Measurements from ENCODE around the gene DISC1. TPM values are rescaled to one million over a fixed set of nuclear protein-coding genes. Genes with fewer than 3 reads are reported as not detected.
"Not testable (repeated sequence)": the region's sequence is repeated elsewhere in the genome, so short reads cannot be mapped to it uniquely, and the experiment has no call there.

DISC1 gene
- total RNA-seq, 1 donor from 2014 or later: 14.0 TPM

DNA sequence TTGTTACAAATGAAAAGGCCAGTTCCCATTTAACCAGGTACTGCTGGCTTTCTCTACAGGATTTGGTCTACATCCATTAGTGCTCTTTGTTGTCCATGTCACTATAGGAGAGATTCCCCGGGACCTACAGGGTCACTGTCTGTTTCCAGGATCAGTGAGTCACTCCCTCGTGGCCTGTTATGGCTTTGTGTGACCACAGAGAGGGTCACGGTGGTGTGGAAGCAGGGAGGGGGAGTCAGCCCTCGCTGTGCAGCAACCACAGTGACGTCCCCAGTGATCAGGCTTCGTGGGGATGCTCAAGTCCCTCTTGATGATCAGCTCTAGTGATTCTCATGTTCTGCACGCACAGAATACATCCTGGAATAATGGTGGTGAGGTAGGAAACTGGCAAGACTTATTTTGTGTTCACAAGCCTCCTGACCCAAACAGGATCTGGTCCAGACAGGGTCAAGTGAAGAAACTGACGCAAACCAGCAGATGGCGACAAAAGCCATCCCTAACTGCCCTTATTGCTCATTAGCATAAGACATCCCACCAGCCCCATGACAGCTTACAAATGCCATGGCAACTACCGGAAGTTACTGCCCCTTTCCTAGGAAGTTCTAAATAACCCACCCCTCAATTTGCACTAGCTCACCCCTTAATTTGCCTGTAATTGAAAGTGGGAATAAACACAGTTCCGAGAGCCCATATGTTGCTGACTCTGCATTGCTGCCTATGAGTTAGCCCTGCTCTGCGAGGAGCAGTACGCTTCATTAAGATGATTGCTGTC lies 98.5 kb downstream of the DISC1 start:
- intact Hi-C loops (cut with micrococcal nuclease): no loop called here

GRCh38 chr1:231727171-231727570 lies 100.6 kb downstream of the DISC1 start:
- intact Hi-C loops (cut with micrococcal nuclease): no loop called here

GRCh38 chr1:231728987-231729386 lies 102.4 kb downstream of the DISC1 start:
- intact Hi-C loops (cut with micrococcal nuclease): not testable (repeated sequence)

DNA sequence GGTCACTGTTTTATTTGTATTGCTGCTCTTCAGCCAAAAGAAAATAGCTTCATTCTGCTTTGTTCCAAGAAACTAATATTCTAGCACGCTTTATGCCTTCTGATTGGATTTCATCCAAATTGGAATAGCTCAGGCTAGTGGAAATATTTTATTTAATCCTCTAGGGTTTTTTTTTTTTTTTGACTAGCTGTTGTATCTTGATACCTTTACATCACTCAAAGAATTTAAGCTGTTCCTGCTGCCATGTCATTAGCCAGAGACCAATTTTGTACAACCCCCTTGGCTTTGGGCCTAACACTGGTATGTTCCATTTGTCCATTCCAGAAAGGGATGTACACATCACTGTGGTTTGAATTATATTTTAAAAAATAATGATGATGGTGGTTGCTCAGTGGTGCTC lies 103.0 kb downstream of the DISC1 start:
- intact Hi-C loops (cut with micrococcal nuclease): no loop called here

DNA sequence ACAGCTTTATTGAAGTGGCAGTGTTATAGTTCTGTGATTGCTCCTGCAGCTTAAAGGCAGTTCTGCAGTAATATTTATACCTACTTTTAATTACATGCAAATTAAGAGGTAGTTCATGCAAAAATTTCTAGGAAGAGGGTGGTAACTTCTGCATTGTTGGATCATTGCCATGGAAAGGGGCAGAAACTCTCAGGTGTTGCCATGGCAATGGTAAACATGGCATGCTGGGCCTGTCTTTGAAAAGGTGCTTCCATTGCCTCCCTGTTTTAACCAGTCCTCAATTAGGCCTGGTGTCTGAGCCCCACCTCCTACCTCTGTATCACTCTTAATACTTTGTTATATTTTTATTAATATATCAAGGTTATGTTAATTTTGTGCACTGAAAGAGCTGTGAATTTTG lies 104.7 kb downstream of the DISC1 start:
- intact Hi-C loops (cut with micrococcal nuclease): no loop called here

GRCh38 chr1:231733063-231733462 lies 106.5 kb downstream of the DISC1 start:
- intact Hi-C loops (cut with micrococcal nuclease): no loop called here

- intact Hi-C loops (cut with micrococcal nuclease): no loop called here
Measured at GRCh38 chr1:231733672-231734071, 107.1 kb downstream of the DISC1 start.

DNA sequence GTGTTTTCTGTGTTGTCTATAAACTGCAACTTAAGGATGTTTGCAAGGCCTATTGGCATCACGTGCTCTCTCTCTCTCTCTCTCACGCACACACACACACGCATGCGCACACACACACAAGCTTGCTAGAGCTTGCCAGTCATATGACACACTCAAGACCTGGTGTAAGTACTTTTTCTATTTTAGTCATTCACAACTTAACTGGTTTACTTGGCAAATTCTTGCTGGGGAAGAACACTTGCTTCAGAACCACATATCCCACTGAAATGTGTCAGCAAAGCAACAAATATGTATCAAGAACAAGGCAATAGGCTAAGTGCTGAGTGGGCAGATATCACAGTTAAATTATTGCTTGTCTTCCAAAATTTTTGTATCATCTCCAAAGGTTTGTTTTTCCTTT lies 107.8 kb downstream of the DISC1 start:
- intact Hi-C loops (cut with micrococcal nuclease): no loop called here

DNA sequence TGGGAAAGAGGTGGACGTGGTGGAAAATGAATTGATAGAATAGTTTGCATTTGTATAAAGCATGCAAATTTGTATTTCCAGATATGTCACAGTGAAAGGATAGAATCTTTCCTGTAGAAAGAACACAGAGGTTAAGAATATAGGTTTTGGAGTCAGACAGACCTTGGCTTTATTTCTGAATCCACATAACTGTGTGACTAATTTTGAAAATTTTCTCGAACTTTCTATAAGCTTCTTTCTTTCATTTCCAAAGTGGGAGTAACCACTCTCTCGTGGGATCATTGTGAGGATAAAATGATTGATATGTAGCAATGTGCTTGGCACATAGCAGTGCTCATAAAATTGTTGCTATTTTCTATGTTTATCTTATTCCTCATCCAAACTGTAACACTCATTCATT lies 108.8 kb downstream of the DISC1 start:
- intact Hi-C loops (cut with micrococcal nuclease): no loop called here

- intact Hi-C loops (cut with micrococcal nuclease): no loop called here
Measured at GRCh38 chr1:231735941-231736340, 109.4 kb downstream of the DISC1 start.

GRCh38 chr1:231736464-231736863 lies 109.9 kb downstream of the DISC1 start:
- intact Hi-C loops (cut with micrococcal nuclease): no loop called here

GRCh38 chr1:231738554-231738953 lies 112.0 kb downstream of the DISC1 start:
- intact Hi-C loops (cut with micrococcal nuclease): no loop called here

DNA sequence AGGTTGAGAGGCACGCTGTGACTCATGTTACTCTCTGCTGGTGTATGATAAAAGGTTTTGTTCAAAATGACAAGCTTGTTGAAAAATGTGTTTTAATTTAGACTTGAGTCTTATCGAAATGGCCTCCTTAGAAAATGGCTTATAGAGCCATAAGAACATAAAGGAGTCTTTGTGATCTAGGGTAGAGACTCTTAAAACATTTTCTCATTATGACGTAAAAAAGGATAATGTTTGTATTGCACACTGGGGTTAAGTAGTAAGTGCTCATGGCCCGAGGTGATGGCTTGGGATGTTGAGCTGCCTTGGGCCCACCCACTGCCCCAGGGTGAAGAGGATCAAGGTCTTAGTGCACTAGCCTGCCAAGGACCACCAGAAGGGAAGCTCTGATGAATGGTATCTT lies 117.4 kb downstream of the DISC1 start:
- intact Hi-C loops (cut with micrococcal nuclease): no loop called here

GRCh38 chr1:231748760-231749415 lies 122.3 kb downstream of the DISC1 start:
- intact Hi-C loops (cut with micrococcal nuclease): no loop called here

DNA sequence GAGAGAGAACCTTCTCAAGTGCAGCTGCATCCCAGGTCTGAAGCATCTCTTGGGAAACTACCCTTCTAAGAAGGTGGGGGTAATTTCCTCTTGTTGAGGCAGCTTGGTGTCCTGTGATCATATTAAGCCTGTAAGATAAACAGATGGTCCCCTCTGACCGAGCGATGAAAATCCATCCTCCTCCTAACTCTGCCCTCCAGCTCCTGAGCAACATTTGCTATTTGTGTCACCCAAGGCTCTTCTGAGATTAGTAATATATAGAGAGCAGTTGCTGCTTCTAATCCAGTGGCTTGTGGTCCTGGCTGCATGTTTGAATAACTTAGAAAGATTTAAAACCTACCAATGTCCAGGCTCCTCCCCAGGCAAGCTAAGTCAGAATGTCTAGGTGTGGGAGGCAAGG lies 123.7 kb downstream of the DISC1 start:
- intact Hi-C loops (cut with micrococcal nuclease): no loop called here

DNA sequence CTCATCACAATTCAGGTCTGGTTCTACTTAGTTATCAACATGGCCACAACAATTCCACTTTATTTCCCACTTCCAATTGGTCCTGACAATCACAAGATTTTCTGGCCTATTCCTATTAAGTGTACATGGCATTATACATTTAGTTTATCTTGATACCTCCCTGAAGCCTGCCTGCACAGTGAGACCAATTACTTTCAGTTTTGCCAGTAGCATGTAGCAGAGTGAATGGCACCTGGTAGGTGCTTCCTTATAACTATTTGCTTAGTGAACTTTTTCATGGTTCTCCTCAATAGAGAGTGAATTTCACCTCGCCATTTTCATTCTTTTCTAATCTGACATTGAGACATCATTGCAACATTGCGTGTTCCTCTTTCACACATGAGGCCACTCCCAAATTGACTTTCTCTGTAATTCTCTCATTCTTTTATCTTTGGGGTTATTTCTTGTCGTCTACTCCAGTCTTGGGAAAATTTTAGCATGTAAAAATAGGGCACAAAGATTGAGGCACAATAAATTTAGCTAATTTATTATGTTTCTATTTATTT lies 124.3 kb downstream of the DISC1 start:
- intact Hi-C loops (cut with micrococcal nuclease): no loop called here

DNA sequence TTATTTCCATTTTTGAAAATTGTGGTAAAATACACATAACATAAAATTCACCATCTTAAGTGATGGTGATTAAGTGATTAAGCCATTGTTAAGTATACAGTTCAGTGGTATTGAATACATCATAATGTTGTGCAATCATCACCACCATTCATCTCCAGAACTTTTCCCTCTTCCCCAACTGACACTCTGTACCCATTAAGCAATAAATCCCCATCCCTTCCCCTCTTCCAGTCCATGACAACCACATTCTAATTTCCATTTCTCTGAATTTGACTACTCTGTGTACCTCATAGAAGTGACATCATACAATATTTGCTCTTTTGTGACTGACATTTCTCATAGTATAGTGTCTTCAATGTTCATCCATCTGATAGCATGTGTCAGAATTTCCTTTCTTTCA lies 124.8 kb downstream of the DISC1 start:
- intact Hi-C loops (cut with micrococcal nuclease): no loop called here

- intact Hi-C loops (cut with micrococcal nuclease): no loop called here
Measured at GRCh38 chr1:231753313-231753712, 126.7 kb downstream of the DISC1 start.

GRCh38 chr1:231757101-231757404 lies 130.5 kb downstream of the DISC1 start:
- intact Hi-C loops (cut with micrococcal nuclease): loop anchor here (1.0 to 2.0 kb wide), 2 partner anchors 50 to 870 kb away; no protein-coding TSS in a partner anchor

DNA sequence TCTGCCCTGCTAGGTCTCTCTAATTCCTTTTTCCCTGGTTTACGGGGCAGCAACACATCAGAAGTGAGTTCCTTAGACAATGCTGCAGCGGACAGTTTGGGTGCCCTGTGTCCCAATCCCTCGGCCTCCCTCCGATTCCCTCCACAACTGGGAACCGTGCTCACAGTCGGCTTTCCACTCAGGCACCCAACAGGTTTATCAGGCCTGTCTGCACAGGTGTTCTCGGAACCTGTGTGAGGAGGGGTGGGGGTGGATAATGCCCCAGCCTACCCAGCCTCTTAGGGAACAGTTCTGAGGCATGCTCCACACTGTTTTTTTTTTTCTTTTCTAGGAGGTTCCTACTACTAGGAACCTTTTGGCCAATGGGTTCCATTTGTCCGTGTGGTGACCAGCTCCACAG lies 131.2 kb downstream of the DISC1 start:
- intact Hi-C loops (cut with micrococcal nuclease): loop anchor here (1.0 to 2.0 kb wide), 2 partner anchors 49 to 870 kb away; no protein-coding TSS in a partner anchor

- intact Hi-C loops (cut with micrococcal nuclease): no loop called here
Measured at GRCh38 chr1:231761252-231761651, 134.7 kb downstream of the DISC1 start.

- intact Hi-C loops (cut with micrococcal nuclease): no loop called here
Measured at GRCh38 chr1:231761747-231762541, 135.4 kb downstream of the DISC1 start.

All from T-helper 1 cell treated with Interleukin-12 subunit alpha and Interleukin-12 subunit beta and Interleukin-4 antibody, amounts not matched to agents 30 ng/mL and 1 ng/mL, for 36 hours (primary cell).